ENCODE results near the gene CDK2.

DNA sequence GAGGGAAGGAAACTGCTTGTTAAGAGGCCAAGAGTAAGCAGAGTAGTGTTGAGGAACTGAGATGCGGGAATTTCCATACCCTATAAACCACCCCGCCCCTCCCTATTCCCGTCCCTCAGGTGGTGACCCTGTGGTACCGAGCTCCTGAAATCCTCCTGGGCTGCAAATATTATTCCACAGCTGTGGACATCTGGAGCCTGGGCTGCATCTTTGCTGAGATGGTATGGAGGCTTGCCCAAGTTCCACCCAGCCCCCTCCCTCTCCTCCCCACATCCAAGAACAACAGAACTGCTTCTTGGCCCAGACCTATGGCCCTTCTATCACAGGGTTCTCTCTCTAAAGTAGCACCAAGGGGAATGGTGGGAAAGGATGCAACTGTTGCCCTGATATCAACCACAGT is 2.7 kb downstream of the CDK2 start:
- TF ChIP-seq YY1 (IDR thresholded peaks at IDR 0.05; ENCODE audit: low read depth) = no peak
- TF ChIP-seq, protein P1, sequence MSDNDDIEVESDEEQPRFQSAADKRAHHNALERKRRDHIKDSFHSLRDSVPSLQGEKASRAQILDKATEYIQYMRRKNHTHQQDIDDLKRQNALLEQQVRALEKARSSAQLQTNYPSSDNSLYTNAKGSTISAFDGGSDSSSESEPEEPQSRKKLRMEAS (IDR thresholded peaks at IDR 0.05) = no peak
- no peak for TF ChIP-seq CEBPB (IDR thresholded peaks at IDR 0.05)
- no peak for TF ChIP-seq TEAD4 (IDR thresholded peaks at IDR 0.05)
- no peak for TF ChIP-seq TCF12 (IDR thresholded peaks at IDR 0.05; ENCODE audit: low read depth)
- no peak for TF ChIP-seq EGR1 (IDR thresholded peaks at IDR 0.05)
- TF ChIP-seq CREB1 (IDR thresholded peaks at IDR 0.05; ENCODE audit: low read depth) = no peak
- TF ChIP-seq, protein P2, sequence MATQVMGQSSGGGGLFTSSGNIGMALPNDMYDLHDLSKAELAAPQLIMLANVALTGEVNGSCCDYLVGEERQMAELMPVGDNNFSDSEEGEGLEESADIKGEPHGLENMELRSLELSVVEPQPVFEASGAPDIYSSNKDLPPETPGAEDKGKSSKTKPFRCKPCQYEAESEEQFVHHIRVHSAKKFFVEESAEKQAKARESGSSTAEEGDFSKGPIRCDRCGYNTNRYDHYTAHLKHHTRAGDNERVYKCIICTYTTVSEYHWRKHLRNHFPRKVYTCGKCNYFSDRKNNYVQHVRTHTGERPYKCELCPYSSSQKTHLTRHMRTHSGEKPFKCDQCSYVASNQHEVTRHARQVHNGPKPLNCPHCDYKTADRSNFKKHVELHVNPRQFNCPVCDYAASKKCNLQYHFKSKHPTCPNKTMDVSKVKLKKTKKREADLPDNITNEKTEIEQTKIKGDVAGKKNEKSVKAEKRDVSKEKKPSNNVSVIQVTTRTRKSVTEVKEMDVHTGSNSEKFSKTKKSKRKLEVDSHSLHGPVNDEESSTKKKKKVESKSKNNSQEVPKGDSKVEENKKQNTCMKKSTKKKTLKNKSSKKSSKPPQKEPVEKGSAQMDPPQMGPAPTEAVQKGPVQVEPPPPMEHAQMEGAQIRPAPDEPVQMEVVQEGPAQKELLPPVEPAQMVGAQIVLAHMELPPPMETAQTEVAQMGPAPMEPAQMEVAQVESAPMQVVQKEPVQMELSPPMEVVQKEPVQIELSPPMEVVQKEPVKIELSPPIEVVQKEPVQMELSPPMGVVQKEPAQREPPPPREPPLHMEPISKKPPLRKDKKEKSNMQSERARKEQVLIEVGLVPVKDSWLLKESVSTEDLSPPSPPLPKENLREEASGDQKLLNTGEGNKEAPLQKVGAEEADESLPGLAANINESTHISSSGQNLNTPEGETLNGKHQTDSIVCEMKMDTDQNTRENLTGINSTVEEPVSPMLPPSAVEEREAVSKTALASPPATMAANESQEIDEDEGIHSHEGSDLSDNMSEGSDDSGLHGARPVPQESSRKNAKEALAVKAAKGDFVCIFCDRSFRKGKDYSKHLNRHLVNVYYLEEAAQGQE (IDR thresholded peaks at IDR 0.05; ENCODE audit: low read depth) = no peak
- no peak for TF ChIP-seq USF1 (IDR thresholded peaks at IDR 0.05)
- TF ChIP-seq EP300 (IDR thresholded peaks at IDR 0.05; ENCODE audit: borderline replicate concordance) = no peak
